ENCODE measurements around the gene SCAANT1. TPM values are rescaled to one million over a fixed set of nuclear protein-coding genes. Genes with fewer than 3 reads are reported as not detected.
A peak's percentile ranks its signal among the peaks of the same experiment; 100 is the strongest.

Gene SCAANT1
- total RNA-seq, 2 donors from 2014 or later = not detected

DNA sequence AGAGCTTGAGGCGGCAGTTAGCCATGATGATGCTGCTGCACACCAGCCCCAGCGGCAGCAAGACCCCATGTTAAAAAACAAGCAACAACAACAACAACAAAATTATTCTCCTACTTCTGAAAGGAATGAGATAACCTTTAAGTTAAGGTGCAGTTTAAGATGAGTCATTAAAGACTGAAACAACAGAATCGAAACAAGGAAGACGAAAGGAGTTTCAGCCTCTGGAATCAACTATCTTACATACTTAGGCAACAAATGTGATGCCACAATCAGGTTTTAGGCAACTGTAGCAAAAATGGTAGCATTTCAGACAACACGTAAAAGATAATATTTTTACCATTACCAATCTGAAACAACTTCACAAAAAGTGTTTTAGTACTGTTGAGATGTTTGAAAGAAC lies 12.2 kb downstream of the SCAANT1 start:
- Histone ChIP-seq H3K4me1 (ENCODE audit: control insufficient read depth, insufficient read depth, low read length) (peaks cover 7% of the 10 kb centered on the region), H3K9me3 (ENCODE audit: control insufficient read depth, low read length) (no peaks in the 10 kb centered on the region), H3K27me3 (ENCODE audit: control insufficient read depth, insufficient read depth, low read length, poor library complexity, severe bottlenecking) (no peaks in the 10 kb centered on the region), H3K9ac (ENCODE audit: extremely low read depth, low read length, poor library complexity, severe bottlenecking) (no peak overlapping the region), H3K36me3 (ENCODE audit: control insufficient read depth, insufficient read depth, low read length) (peaks cover 58% of the 10 kb centered on the region), H3K27ac (ENCODE audit: low read depth, low read length) (no peak overlapping the region), H3K4me3 (ENCODE audit: low read length) (no peak overlapping the region)
- WGBS, 2 experiments (ENCODE audit: insufficient coverage in 1 of 2, insufficient read length in 1 of 2) = 87 to 95% methylated on average over 3 to 5 of the region's 5 CpGs
- Mint-ChIP-seq H3K4me1 (peaks cover 9% of the 10 kb centered on the region), H3K27ac (no peak overlapping the region), H3K36me3 (ENCODE audit: low read depth) (peaks cover 43% of the 10 kb centered on the region), H3K27me3 (ENCODE audit: insufficient read depth) (no peaks in the 10 kb centered on the region), H3K4me3 (no peak overlapping the region), H3K9me3 (no peaks in the 10 kb centered on the region)
- TF ChIP-seq, protein P1, sequence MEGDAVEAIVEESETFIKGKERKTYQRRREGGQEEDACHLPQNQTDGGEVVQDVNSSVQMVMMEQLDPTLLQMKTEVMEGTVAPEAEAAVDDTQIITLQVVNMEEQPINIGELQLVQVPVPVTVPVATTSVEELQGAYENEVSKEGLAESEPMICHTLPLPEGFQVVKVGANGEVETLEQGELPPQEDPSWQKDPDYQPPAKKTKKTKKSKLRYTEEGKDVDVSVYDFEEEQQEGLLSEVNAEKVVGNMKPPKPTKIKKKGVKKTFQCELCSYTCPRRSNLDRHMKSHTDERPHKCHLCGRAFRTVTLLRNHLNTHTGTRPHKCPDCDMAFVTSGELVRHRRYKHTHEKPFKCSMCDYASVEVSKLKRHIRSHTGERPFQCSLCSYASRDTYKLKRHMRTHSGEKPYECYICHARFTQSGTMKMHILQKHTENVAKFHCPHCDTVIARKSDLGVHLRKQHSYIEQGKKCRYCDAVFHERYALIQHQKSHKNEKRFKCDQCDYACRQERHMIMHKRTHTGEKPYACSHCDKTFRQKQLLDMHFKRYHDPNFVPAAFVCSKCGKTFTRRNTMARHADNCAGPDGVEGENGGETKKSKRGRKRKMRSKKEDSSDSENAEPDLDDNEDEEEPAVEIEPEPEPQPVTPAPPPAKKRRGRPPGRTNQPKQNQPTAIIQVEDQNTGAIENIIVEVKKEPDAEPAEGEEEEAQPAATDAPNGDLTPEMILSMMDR (conservative IDR thresholded peaks at IDR 0.05) = no peak
- no peak for DNase-seq

DNA sequence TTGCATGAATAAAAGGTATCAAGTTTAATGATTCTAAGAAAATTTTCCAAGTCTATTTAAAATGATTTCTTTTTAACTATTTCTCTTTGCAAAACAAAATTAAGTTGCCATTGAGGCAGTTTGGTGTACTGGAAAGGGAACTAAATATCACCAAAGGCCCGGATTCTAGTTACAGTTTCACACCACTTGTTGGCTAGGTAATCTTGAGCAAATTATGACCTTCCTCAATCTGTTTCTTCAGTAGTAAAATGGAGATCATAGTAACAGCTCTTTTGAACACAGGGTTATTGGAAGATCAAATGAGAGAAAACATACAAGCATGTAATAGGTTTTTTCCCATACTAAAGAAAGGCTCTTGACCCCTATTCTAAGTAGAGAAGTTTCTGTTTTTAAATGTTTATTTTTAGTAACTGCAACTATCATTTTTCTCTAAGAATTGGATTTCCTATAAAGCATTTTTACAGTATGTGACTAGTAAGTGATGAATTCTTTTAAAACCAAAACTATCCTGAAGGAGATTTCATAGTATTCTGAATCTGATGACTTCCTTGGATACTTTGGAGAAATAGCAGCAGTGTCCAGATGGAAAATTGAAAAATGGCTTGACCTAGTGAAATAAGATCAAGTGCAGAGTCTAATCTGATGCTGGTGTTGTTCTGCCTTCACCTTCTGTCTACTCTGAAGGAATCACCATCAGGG lies 15.7 kb downstream of the SCAANT1 start:
- DNase-seq = no peak
- no peaks in the 10 kb centered on the region for H3K27me3 Mint-ChIP-seq (ENCODE audit: insufficient read depth)
- peaks cover 24% of the 10 kb centered on the region for H3K36me3 Mint-ChIP-seq (ENCODE audit: low read depth)
- peaks cover 19% of the 10 kb centered on the region for H3K4me1 Mint-ChIP-seq
- no peak overlapping the region for H3K27ac Mint-ChIP-seq
- Histone ChIP-seq H3K9ac (ENCODE audit: extremely low read depth, low read length, poor library complexity, severe bottlenecking) (no peak overlapping the region), H3K9me3 (ENCODE audit: control insufficient read depth, low read length) (no peaks in the 10 kb centered on the region), H3K27ac (ENCODE audit: low read depth, low read length) (no peak overlapping the region), H3K27me3 (ENCODE audit: control insufficient read depth, insufficient read depth, low read length, poor library complexity, severe bottlenecking) (no peaks in the 10 kb centered on the region), H3K4me1 (ENCODE audit: control insufficient read depth, insufficient read depth, low read length) (peaks cover 9% of the 10 kb centered on the region), H3K4me3 (ENCODE audit: low read length) (no peak overlapping the region), H3K36me3 (ENCODE audit: control insufficient read depth, insufficient read depth, low read length) (peaks cover 37% of the 10 kb centered on the region)
- H3K4me3 Mint-ChIP-seq = no peak overlapping the region
- 86 to 100% methylated on average over 1 of the region's 1 CpG for WGBS, 2 experiments (ENCODE audit: insufficient coverage in 1 of 2, insufficient read length in 1 of 2)
- no peaks in the 10 kb centered on the region for H3K9me3 Mint-ChIP-seq
- TF ChIP-seq, protein P1 (conservative IDR thresholded peaks at IDR 0.05) = no peak

DNA sequence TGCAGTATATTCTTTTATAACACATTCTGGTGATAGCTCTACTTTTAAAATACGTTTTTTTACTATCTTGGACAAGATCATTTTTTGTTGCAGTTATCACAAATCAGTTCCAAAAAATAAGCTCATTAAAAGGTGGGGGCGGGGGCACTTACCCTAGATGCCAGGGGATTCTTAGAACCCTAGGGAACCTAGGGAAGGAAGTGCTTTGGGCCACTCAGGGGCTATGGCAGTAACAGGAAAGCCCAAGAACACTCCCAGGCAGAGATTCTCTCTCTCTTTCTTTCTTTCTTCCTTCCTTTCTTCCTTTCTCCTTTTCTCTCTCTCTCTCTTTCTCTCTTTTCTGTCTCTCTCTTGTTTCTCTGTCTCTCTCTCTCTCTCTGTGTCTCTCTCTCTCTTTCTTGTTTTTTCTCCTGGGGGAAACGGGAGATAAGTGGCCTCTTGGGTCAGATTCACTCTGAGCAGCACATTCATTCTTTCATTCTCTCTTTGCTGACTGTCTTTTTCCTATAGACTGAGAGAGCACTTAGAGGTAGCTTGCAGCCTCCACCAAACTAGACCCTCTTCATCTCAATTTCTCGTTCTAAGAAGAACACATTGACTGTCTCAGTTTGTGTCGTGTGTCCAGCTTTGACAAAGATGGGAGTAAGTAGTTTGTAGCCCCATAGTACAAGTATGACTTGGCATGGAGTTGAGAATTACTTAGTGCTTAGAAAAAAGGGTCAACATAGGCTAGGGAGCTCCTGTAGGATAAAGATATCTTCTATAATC lies 16.6 kb downstream of the SCAANT1 start:
- 81 to 83% methylated on average over 4 to 5 of the region's 5 CpGs for WGBS, 2 experiments (ENCODE audit: insufficient coverage in 1 of 2, insufficient read length in 1 of 2)
- Histone ChIP-seq H3K4me3 (ENCODE audit: low read length) (no peak overlapping the region), H3K9me3 (ENCODE audit: control insufficient read depth, low read length) (no peaks in the 10 kb centered on the region), H3K27ac (ENCODE audit: low read depth, low read length) (no peak overlapping the region), H3K9ac (ENCODE audit: extremely low read depth, low read length, poor library complexity, severe bottlenecking) (no peak overlapping the region), H3K4me1 (ENCODE audit: control insufficient read depth, insufficient read depth, low read length) (peaks cover 9% of the 10 kb centered on the region), H3K36me3 (ENCODE audit: control insufficient read depth, insufficient read depth, low read length) (peaks cover 31% of the 10 kb centered on the region), H3K27me3 (ENCODE audit: control insufficient read depth, insufficient read depth, low read length, poor library complexity, severe bottlenecking) (no peaks in the 10 kb centered on the region)
- Mint-ChIP-seq H3K9me3 (no peaks in the 10 kb centered on the region), H3K4me1 (peaks cover 19% of the 10 kb centered on the region), H3K27me3 (ENCODE audit: insufficient read depth) (no peaks in the 10 kb centered on the region), H3K36me3 (ENCODE audit: low read depth) (peaks cover 20% of the 10 kb centered on the region), H3K27ac (peak overlapping the region; percentile 14), H3K4me3 (no peak overlapping the region)
- no peak for DNase-seq
- TF ChIP-seq, protein P1 (conservative IDR thresholded peaks at IDR 0.05) = no peak

Data from endodermal cell (in vitro differentiated cells).